Kidney (tissue), 14 donors: Measurements from ENCODE around the gene LRRC63. TPM values are rescaled to one million over a fixed set of nuclear protein-coding genes. Genes with fewer than 3 reads are reported as not detected.

Experiments
- DNase-seq, 5 donors: peaks; one replicate each; pipeline ENCODE4 v3.0.0-alpha.2; 2013 to 2020
- FAIRE-seq: peaks from 2 replicates; lab custom pipeline; 2012; peaks lifted over from hg19 to GRCh38; lab: Jason Lieb, UNC
- H3K27ac ChIP-seq, 2 donors: one replicate each; pipeline ENCODE4 v1.7.0; 2013; ENCODE audit warnings: low read depth in 2 of 2, low read length in 2 of 2, inconsistent platforms in 1 of 2
- H3K27me3 ChIP-seq: one replicate; pipeline ENCODE4 v1.7.1; 2013; ENCODE audit warnings: low read length, inconsistent platforms; ENCODE audit not compliant: control insufficient read depth, insufficient read depth
- H3K36me3 ChIP-seq, 3 donors: one replicate each; pipeline versions ENCODE4 v1.7.0 to v1.7.1; 2013; ENCODE audit warnings: low read length in 3 of 3, control low read depth in 1 of 3, inconsistent platforms in 1 of 3; ENCODE audit not compliant: insufficient read depth in 3 of 3, control insufficient read depth in 2 of 3
- H3K4me1 ChIP-seq, 3 donors: one replicate each; pipeline versions ENCODE4 v1.7.0 to v1.7.1; 2013; ENCODE audit warnings: low read length in 3 of 3, inconsistent platforms in 1 of 3, low read depth in 1 of 3; ENCODE audit not compliant: control insufficient read depth in 2 of 3, insufficient read depth in 2 of 3
- H3K4me3 ChIP-seq, 3 donors: one replicate each; pipeline versions ENCODE4 v1.7.0 to v1.8.1; 2013; ENCODE audit warnings: low read length in 3 of 3, control low read depth in 1 of 3, inconsistent platforms in 1 of 3
- H3K9ac ChIP-seq, 3 donors: one replicate each; pipeline versions ENCODE4 v1.7.0 to v1.7.1; 2013; ENCODE audit warnings: low read length in 3 of 3, control low read depth in 1 of 3, inconsistent platforms in 1 of 3
- H3K9me3 ChIP-seq, 3 donors: one replicate each; pipeline versions ENCODE4 v1.7.0 to v1.7.1; 2013; ENCODE audit warnings: low read length in 3 of 3, control low read depth in 1 of 3, inconsistent platforms in 1 of 3; ENCODE audit not compliant: control insufficient read depth in 2 of 3, insufficient read depth in 1 of 3
- intact Hi-C: fragments of 100-400 bp; cut with DNase I; formaldehyde crosslinking; loops from one replicate; pipeline ENCODE4 v1.11.1; 2022
- polyA plus RNA-seq: library from polyadenylated mRNA; stranded (reverse); fragments of 350-450 nt; fragmentation: Illumina TruSeq; extraction: RNeasy Lipid Tissue Mini Kit (QIAGEN cat#74804); gene quantifications from one replicate; pipeline ENCODE4 v1.2.3, GENCODE V29; 2014; ENCODE audit warnings: low read depth, low replicate concordance; ENCODE audit not compliant: insufficient read depth
- total RNA-seq: library from RNA; stranded (reverse); fragmentation: NEBNext Ultra II Directional; extraction: Animal tissue kit (Norgen Biotek cat#: 25700); gene quantifications from one replicate; pipeline ENCODE4 v1.2.1, GENCODE V29; 2021
- TF ChIP-seq, protein P1 (sequence below): IDR thresholded peaks from 3 replicates; pipeline ENCODE4 v1.5.1; 2012; ENCODE audit warnings: mild to moderate bottlenecking, moderate library complexity, borderline replicate concordance; ENCODE audit not compliant: insufficient read depth; ENCODE audit errors: extremely low read depth
- donor health status: control.
- donor health status: control.
- donor health status: control.
- donor health status: control.
- donor health status: control.
- donor health status: DM: yes; HTN: yes; CAD: no.
- donor health status: Normal renal cell carcinoma (clear cell type).

LRRC63 gene
- total and polyA plus RNA-seq, 2 donors from 2014 or later = 0.17 to 0.31 TPM

DNA sequence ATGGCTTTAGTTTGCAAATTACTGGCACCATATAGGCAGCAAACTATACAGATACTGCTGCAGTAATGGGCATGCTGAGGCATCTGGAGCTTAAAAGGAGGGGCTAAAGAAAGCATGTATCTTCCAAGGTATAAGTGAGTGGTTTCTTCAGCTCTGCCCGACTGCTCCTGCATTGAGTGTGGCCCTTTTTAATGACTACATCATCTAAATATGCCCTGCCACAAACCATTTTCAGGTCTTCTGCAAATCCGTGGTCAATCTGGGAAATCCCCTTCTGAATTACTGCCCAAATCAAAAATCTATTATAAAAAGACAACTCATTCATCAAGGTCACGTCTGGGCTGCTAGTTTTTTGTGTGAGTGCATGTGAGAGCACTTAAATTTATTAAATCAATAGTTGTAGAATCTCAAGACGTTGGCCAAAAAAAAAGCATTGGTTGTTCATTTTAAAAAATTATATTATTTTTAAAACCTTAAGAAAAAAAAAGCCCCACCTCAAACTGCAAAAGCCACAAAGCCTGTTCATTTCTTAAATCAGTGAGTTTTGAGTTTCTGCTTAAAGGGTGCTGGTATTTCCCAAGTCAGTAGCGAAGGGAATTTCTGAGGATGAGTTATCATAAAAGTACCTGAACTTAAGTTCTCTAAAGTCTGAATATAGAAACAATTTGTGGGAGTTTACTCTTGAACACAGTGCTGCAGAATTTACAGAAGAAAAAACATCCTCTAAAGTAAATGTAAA lies 46.1 kb upstream of the LRRC63 start:
- Histone ChIP-seq H3K4me1 (no peaks in the 10 kb centered on the region), H3K36me3 (no peaks in the 10 kb centered on the region), H3K4me3 (no peak overlapping the region), H3K9me3 (no peaks in the 10 kb centered on the region), H3K27me3 (no peaks in the 10 kb centered on the region), H3K27ac (no peak overlapping the region), H3K9ac (no peak overlapping the region)
- intact Hi-C loops = no loop called here
- DNase-seq (no peak), FAIRE-seq (no peak)
- TF ChIP-seq, protein P1, sequence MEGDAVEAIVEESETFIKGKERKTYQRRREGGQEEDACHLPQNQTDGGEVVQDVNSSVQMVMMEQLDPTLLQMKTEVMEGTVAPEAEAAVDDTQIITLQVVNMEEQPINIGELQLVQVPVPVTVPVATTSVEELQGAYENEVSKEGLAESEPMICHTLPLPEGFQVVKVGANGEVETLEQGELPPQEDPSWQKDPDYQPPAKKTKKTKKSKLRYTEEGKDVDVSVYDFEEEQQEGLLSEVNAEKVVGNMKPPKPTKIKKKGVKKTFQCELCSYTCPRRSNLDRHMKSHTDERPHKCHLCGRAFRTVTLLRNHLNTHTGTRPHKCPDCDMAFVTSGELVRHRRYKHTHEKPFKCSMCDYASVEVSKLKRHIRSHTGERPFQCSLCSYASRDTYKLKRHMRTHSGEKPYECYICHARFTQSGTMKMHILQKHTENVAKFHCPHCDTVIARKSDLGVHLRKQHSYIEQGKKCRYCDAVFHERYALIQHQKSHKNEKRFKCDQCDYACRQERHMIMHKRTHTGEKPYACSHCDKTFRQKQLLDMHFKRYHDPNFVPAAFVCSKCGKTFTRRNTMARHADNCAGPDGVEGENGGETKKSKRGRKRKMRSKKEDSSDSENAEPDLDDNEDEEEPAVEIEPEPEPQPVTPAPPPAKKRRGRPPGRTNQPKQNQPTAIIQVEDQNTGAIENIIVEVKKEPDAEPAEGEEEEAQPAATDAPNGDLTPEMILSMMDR = no peak

DNA sequence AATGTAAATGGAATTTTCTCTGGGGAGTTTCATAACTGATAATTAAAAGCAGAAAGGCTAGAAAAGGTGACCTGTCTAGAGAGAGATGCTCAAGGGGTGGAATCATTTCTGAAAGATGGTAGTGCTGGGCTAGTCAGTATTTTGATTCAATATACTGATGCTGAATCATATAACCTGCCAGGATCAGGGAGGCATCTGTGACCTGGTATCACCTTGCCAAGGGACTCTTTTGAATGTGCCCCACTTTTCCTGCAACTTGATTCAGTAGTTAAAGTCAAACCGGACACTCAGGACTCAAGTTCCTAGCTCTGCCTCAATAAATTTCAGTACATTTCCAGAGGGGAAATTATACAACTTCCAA lies 45.5 kb upstream of the LRRC63 start:
- intact Hi-C loops = no loop called here
- Histone ChIP-seq H3K27me3 (no peaks in the 10 kb centered on the region), H3K9me3 (no peaks in the 10 kb centered on the region), H3K27ac (no peak overlapping the region), H3K9ac (no peak overlapping the region), H3K36me3 (no peaks in the 10 kb centered on the region), H3K4me3 (no peak overlapping the region), H3K4me1 (peaks cover 0 to 2% (median 0%) of the 10 kb centered on the region in 3 donors)
- DNase-seq (no peak), FAIRE-seq (no peak)
- TF ChIP-seq, protein P1 = no peak

GRCh38 chr13:46166947-46167610 lies 44.6 kb upstream of the LRRC63 start:
- Histone ChIP-seq H3K4me1 (peaks cover 0 to 2% (median 0%) of the 10 kb centered on the region in 3 donors), H3K9ac (no peak overlapping the region), H3K27ac (no peak overlapping the region), H3K36me3 (no peaks in the 10 kb centered on the region), H3K9me3 (no peaks in the 10 kb centered on the region), H3K27me3 (no peaks in the 10 kb centered on the region), H3K4me3 (no peak overlapping the region)
- intact Hi-C loops = no loop called here
- DNase-seq (no peak), FAIRE-seq (no peak)
- TF ChIP-seq, protein P1 = no peak
